Calu3 (cell line): ENCODE measurements around the gene TRAK1. TPM values are rescaled to one million over a fixed set of nuclear protein-coding genes. Genes with fewer than 3 reads are reported as not detected.

Experiments used
- BruUV-seq: library from RNA; stranded (reverse); fragments of 400-500 nt; replicated peaks from 2 replicates; lab custom pipeline; 2021; lab: Mats Ljungman, UMichigan
- CTCF ChIA-PET: fragments of 300-600 bp; sonication (Branson Sonifier 250); formaldehyde crosslinking; loops from one replicate; lab custom pipeline; 2022; ENCODE audit warnings: antibody characterized with exemption; lab: Charles Lee
- DNase-seq: peaks from one replicate; pipeline ENCODE4 v3.0.0; 2022
- H3K27ac Mint-ChIP-seq: one replicate; pipeline ENCODE4 v1.8.0; 2022; ENCODE audit warnings: mixed read lengths; ENCODE audit not compliant: unreplicated experiment
- H3K27me3 Mint-ChIP-seq: one replicate; pipeline ENCODE4 v1.8.0; 2022; ENCODE audit warnings: mixed read lengths; ENCODE audit not compliant: unreplicated experiment
- H3K36me3 Mint-ChIP-seq: one replicate; pipeline ENCODE4 v1.8.0; 2022; ENCODE audit warnings: mild to moderate bottlenecking, moderate library complexity, mixed read lengths; ENCODE audit not compliant: insufficient read depth, unreplicated experiment
- H3K4me1 Mint-ChIP-seq: one replicate; pipeline ENCODE4 v1.8.0; 2022; ENCODE audit warnings: mild to moderate bottlenecking, low read depth, mixed read lengths; ENCODE audit not compliant: unreplicated experiment
- H3K4me3 Mint-ChIP-seq: one replicate; pipeline ENCODE4 v1.8.0; 2022; ENCODE audit warnings: mild to moderate bottlenecking, low read depth, moderate library complexity, mixed read lengths; ENCODE audit not compliant: unreplicated experiment
- H3K9me3 Mint-ChIP-seq: one replicate; pipeline ENCODE4 v1.8.0; 2022; ENCODE audit warnings: low read depth, mixed read lengths; ENCODE audit not compliant: unreplicated experiment
- CTCF ChIP-seq: fragments of 200-600 bp; IDR thresholded peaks from one replicate; pipeline ENCODE4 v1.8.0; 2022; ENCODE audit warnings: antibody characterized with exemption; ENCODE audit not compliant: unreplicated experiment
- intact Hi-C: fragments of 100-400 bp; cut with micrococcal nuclease; formaldehyde crosslinking; loops from one replicate; pipeline ENCODE4 v1.10.0; 2022; ENCODE audit not compliant: unreplicated experiment
- total RNA-seq: library from RNA; stranded (reverse); gene quantifications from 2 replicates; pipeline ENCODE4 v1.2.3, GENCODE V29; 2022

The TRAK1 gene
- total RNA-seq, 1 experiment from 2014 or later: 108 TPM

DNA sequence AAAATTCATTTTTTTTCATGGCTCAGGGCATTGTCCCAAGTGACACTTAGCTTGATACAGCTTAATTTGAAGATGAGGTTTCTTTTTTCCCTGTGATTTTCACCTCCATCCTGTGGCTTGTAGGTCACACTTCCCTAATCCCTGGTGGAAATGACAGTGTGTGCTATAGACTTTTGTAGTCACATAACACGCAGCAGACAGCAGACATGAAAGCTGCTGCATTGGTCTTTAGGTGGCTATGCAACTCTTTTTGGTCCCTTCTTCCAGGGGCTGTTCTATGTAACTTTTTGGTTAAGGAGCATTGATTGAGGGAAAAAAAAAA is 38.8 kb downstream of the TRAK1 start:
- peaks cover 51% of the 10 kb centered on the region for H3K4me1 Mint-ChIP-seq
- no peaks in the 10 kb centered on the region for H3K27me3 Mint-ChIP-seq
- intact Hi-C loops: loop anchor here (1.0 kb wide), 1 partner anchor 30 kb away; no protein-coding TSS in a partner anchor
- H3K4me3 Mint-ChIP-seq: peak overlapping the region; percentile 72
- no peaks in the 10 kb centered on the region for H3K9me3 Mint-ChIP-seq
- no peak for TF ChIP-seq CTCF
- peaks cover 31% of the 10 kb centered on the region for H3K36me3 Mint-ChIP-seq
- peak overlapping the region; percentile 100 for H3K27ac Mint-ChIP-seq
- CTCF ChIA-PET: interaction anchor here (0.7 to 4.1 kb wide), 11 partner anchors 10 to 179 kb away, joined by 3 to 25 read pairs (median 9); no protein-coding TSS in a partner anchor
- DNase-seq: no peak
- TSS peak; percentile 82 for BruUV-seq

DNA sequence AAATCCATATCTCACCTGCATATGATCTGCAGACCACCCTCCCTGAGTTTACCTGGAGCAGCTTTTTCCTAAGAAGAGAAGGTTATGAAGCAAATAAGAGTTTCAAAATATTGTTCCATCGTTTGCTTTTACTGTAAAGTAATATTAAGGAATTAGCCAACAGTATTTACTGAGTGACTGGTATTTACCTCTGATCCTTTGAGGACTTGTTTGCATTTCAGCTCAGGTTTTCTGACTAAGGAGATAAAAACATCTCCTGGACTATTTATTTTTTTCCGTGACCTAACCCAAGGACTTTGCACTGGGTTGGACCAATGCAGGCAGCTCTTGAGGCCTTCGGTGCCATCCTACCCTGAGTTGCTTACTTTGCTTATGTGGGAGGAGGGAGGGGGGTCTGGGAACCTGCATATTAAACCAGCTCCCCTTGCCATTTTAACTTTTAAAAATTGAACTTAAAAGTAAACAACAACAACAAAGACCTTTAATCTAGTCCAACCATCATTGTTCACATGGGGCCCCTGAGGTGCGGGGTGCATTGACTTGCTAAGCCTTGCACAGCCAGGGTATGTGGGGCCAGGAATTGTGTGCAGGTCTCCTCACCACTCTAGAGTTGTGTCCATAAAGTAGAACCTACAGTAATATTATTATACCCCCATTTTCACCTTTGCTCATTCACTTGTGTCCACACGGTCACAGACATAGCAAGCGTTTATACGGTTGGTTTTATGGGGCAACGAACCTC is 39.3 kb downstream of the TRAK1 start:
- intact Hi-C loops: loop anchor here (1.0 kb wide), 1 partner anchor 30 kb away; no protein-coding TSS in a partner anchor

DNA sequence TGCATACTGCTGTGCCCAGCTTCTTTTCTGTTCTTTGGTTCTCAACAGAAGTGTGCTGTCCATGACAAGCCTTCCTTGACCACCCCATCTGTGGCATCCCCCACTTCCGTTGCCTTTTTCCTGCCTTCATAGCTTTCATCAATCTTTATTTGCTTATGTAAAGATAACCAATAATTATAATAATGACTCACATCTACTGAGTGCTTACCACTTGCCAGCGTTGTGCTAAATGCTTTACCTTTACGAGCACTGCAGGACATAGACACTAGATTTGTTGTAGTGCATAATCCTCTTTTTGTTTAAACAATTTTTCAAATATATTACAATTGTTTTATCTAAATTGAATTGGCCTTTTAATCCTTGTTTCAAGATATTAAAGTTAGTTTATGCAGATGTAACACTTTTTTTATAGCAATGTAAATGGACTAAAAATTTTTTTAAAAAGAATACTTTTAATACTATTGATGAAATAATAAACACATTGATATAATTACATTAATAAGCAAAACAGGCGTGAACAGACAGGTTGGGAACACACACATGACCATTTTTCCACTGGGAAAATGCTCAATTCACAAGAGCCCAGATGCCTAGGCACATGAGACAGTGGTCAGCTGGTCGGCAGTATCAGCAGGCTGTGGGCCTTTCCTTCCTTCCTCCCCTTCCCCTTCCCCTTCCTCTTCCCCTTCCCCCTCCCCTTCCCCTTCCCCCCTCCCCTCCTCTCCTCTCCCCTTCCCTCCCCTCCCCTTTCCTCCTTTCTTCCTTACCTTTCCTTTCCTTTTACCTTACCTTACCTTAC is 42.5 kb downstream of the TRAK1 start:
- Mint-ChIP-seq H3K27me3 (no peaks in the 10 kb centered on the region), H3K4me1 (peaks cover 57% of the 10 kb centered on the region), H3K9me3 (no peaks in the 10 kb centered on the region), H3K4me3 (no peak overlapping the region), H3K27ac (no peak overlapping the region), H3K36me3 (peaks cover 32% of the 10 kb centered on the region)
- TF ChIP-seq CTCF: no peak
- no peak for DNase-seq
- intact Hi-C loops: no loop called here
- BruUV-seq: no TSS peak
- CTCF ChIA-PET: interaction anchor here (1.7 kb wide), 1 partner anchor 58 kb away, joined by 6 read pairs; no protein-coding TSS in a partner anchor

More for the DNA sequence above, 39.3 kb downstream of the TRAK1 start:
- peak overlapping the region; percentile 100 for H3K27ac Mint-ChIP-seq
- H3K4me3 Mint-ChIP-seq: peak overlapping the region; percentile 72
- H3K36me3 Mint-ChIP-seq: peaks cover 36% of the 10 kb centered on the region
- TF ChIP-seq CTCF: no peak
- DNase-seq: peak; percentile 38
- no peaks in the 10 kb centered on the region for H3K27me3 Mint-ChIP-seq
- H3K4me1 Mint-ChIP-seq: peaks cover 56% of the 10 kb centered on the region
- no peaks in the 10 kb centered on the region for H3K9me3 Mint-ChIP-seq
- no TSS peak for BruUV-seq
- CTCF ChIA-PET: interaction anchor here (0.7 to 4.1 kb wide), 11 partner anchors 10 to 179 kb away, joined by 3 to 25 read pairs (median 9); no protein-coding TSS in a partner anchor

- no peak for DNase-seq
- Mint-ChIP-seq H3K9me3 (no peaks in the 10 kb centered on the region), H3K4me1 (peaks cover 44% of the 10 kb centered on the region), H3K36me3 (peaks cover 22% of the 10 kb centered on the region), H3K27me3 (no peaks in the 10 kb centered on the region), H3K27ac (peak overlapping the region; percentile 75), H3K4me3 (no peak overlapping the region)
- BruUV-seq: no TSS peak
- TF ChIP-seq CTCF: no peak
- intact Hi-C loops: no loop called here
- CTCF ChIA-PET: interaction anchor here (0.6 to 1.7 kb wide), 2 partner anchors 25 to 56 kb away, joined by 3 to 6 read pairs; no protein-coding TSS in a partner anchor
These were observed 43.8 kb downstream of the TRAK1 start for GRCh38 chr3:42134867-42135464.
